HG03108 (cell line): Measurements from ENCODE around the gene RAB44.
A peak's percentile ranks its signal among the peaks of the same experiment; 100 is the strongest.
"Not testable (repeated sequence)": the region's sequence is repeated elsewhere in the genome, so short reads cannot be mapped to it uniquely, and the experiment has no call there.

ENCODE experiments used
- ATAC-seq: cut with Tn5 transposase; IDR thresholded peaks from one replicate; pipeline ENCODE4 v1.9.1; 2021; ENCODE audit warnings: moderate library complexity; ENCODE audit not compliant: unreplicated experiment

RAB44 gene

GRCh38 chr6:36697481-36697903, at the start of gene RAB44:
TSS of gene RAB44 (plus strand) at chr6:36697826. CDS start at chr6:36704236, 6,410 bp downstream.
- no peak for ATAC-seq

GRCh38 chr6:36649086-36649485, 48.5 kb upstream of the RAB44 start:
- ATAC-seq = no peak

- ATAC-seq = no peak
Measured at GRCh38 chr6:36649701-36650484, 47.7 kb upstream of the RAB44 start.

- peak; percentile 73 for ATAC-seq
Measured at GRCh38 chr6:36650848-36651478, 46.7 kb upstream of the RAB44 start.

- ATAC-seq = no peak
Measured at GRCh38 chr6:36651659-36652379, 45.8 kb upstream of the RAB44 start.

GRCh38 chr6:36654469-36654868, 43.2 kb upstream of the RAB44 start:
- ATAC-seq = not testable (repeated sequence)

- no peak for ATAC-seq
Measured at GRCh38 chr6:36655085-36655724, 42.4 kb upstream of the RAB44 start.

- ATAC-seq = no peak
Measured at GRCh38 chr6:36656441-36656840, 41.2 kb upstream of the RAB44 start.

GRCh38 chr6:36657271-36657670, 40.4 kb upstream of the RAB44 start:
- no peak for ATAC-seq

- ATAC-seq = no peak
Measured at GRCh38 chr6:36657942-36658544, 39.6 kb upstream of the RAB44 start.

- ATAC-seq = no peak
Measured at GRCh38 chr6:36659271-36659670, 38.4 kb upstream of the RAB44 start.

GRCh38 chr6:36660771-36661471, 36.7 kb upstream of the RAB44 start:
- ATAC-seq = no peak

- ATAC-seq = no peak
Measured at GRCh38 chr6:36662380-36662779, 35.2 kb upstream of the RAB44 start.

GRCh38 chr6:36662827-36663256, 34.8 kb upstream of the RAB44 start:
- ATAC-seq = no peak

GRCh38 chr6:36663504-36664446, 33.9 kb upstream of the RAB44 start:
- no peak for ATAC-seq

- no peak for ATAC-seq
Measured at GRCh38 chr6:36665180-36665579, 32.4 kb upstream of the RAB44 start.

GRCh38 chr6:36666287-36666686, 31.3 kb upstream of the RAB44 start:
- ATAC-seq = no peak

- ATAC-seq = peak; percentile 66
Measured at GRCh38 chr6:36666826-36667591, 30.6 kb upstream of the RAB44 start.
